BE2C (cell line): Measurements from ENCODE around the gene C19orf67.

Experiments
- DNase-seq: peaks from one replicate; pipeline ENCODE4 v3.0.0-alpha.2; 2020
- H3K27me3 ChIP-seq: fragments of 250-450 bp; sonication (Bioruptor Pico); 2 replicates; pipeline ENCODE4 v1.5.1; 2020; ENCODE audit warnings: mild to moderate bottlenecking
- H3K36me3 ChIP-seq: fragments of 250-450 bp; sonication (Bioruptor Pico); 2 replicates; pipeline ENCODE4 v1.5.1; 2020; ENCODE audit warnings: mild to moderate bottlenecking
- H3K4me1 ChIP-seq: fragments of 250-450 bp; sonication (Bioruptor Pico); 2 replicates; pipeline ENCODE4 v1.5.1; 2020
- H3K4me3 ChIP-seq: 2 replicates; pipeline ENCODE4 v1.5.1; 2011; ENCODE audit warnings: low read depth, low read length
- H3K9me3 ChIP-seq: fragments of 250-450 bp; sonication (Bioruptor Pico); 2 replicates; pipeline ENCODE4 v1.5.1; 2020
- CTCF ChIP-seq: IDR thresholded peaks from 2 replicates; pipeline ENCODE4 v1.5.1; 2012; ENCODE audit warnings: mild to moderate bottlenecking, low read depth, low read length

The C19orf67 gene

DNA sequence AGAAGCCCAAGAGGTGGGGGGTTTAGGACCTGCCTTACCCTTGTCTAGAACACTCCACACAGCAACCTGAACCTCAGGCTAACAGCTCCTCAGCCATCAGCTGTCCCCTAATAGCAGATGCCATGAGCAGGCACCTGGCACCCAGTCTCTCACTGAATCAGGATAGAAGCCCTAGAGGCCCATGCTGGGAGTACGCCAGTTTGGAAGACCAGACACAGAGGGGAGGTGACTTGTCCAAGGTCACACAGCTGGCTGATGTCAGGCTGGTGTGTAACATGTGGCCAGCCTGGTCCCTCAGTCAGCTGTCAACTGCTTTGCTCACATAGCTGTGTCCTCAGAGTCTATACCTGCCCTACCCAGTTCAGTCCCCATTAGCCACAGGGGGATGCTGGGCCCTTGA is 17.7 kb upstream of the C19orf67 start:
- Histone ChIP-seq H3K27me3 (no peaks in the 10 kb centered on the region), H3K4me1 (no peaks in the 10 kb centered on the region), H3K36me3 (peaks cover 14% of the 10 kb centered on the region), H3K9me3 (no peaks in the 10 kb centered on the region), H3K4me3 (no peak overlapping the region)
- no peak for DNase-seq
- no peak for TF ChIP-seq CTCF

GRCh38 chr19:14102756-14103155 is 17.2 kb upstream of the C19orf67 start:
- no peaks in the 10 kb centered on the region for H3K27me3 ChIP-seq
- no peak for TF ChIP-seq CTCF
- DNase-seq = no peak

GRCh38 chr19:14102102-14102696 is 16.6 kb upstream of the C19orf67 start:
- Histone ChIP-seq H3K36me3 (peaks cover 19% of the 10 kb centered on the region), H3K4me3 (no peak overlapping the region), H3K4me1 (no peaks in the 10 kb centered on the region), H3K27me3 (no peaks in the 10 kb centered on the region), H3K9me3 (no peaks in the 10 kb centered on the region)
- no peak for TF ChIP-seq CTCF
- DNase-seq = no peak

More at GRCh38 chr19:14102756-14103155, 17.2 kb upstream of the C19orf67 start:
- no peaks in the 10 kb centered on the region for H3K4me1 ChIP-seq
- H3K9me3 ChIP-seq = no peaks in the 10 kb centered on the region
- no peak overlapping the region for H3K4me3 ChIP-seq
- H3K36me3 ChIP-seq = peaks cover 14% of the 10 kb centered on the region

DNA sequence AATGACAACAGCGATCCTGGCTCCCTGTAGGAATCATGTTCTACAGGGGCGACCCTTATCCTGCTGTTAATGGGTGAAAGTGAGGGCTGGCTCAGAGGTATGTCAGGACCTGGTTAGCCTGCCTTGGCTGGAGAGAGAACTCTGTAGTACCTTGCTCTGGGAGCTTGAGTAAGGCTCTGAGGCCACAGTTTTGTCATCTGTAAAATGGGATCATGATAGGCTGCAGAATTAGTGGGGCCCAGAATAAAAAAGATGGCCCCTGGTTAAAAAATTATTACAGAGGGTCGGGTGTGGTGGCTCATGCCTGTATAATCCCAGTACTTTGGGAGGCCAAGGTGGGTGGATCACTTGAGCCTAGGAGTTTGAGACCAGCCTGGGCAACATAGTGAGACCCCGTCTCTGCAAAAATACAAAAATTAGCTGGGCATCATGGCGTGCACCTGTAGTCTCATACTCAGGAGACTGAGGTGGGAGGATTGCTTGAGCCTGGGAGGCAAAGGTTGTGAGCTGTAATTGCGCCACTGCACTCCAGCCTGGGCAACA is 15.5 kb upstream of the C19orf67 start:
- Histone ChIP-seq H3K4me3 (no peak overlapping the region), H3K9me3 (no peaks in the 10 kb centered on the region), H3K27me3 (no peaks in the 10 kb centered on the region), H3K36me3 (peaks cover 25% of the 10 kb centered on the region), H3K4me1 (no peaks in the 10 kb centered on the region)
- no peak for DNase-seq
- no peak for TF ChIP-seq CTCF

GRCh38 chr19:14097532-14098151 is 12.1 kb upstream of the C19orf67 start:
- Histone ChIP-seq H3K4me1 (no peaks in the 10 kb centered on the region), H3K36me3 (peaks cover 25% of the 10 kb centered on the region), H3K9me3 (peaks cover 6% of the 10 kb centered on the region), H3K4me3 (no peak overlapping the region), H3K27me3 (no peaks in the 10 kb centered on the region)
- DNase-seq = no peak
- TF ChIP-seq CTCF = peak; percentile 43

GRCh38 chr19:14096272-14096992 is 10.8 kb upstream of the C19orf67 start:
- Histone ChIP-seq H3K27me3 (no peaks in the 10 kb centered on the region), H3K4me3 (no peak overlapping the region), H3K4me1 (no peaks in the 10 kb centered on the region), H3K36me3 (peaks cover 22% of the 10 kb centered on the region), H3K9me3 (peaks cover 6% of the 10 kb centered on the region)
- peak; percentile 30; the same call in 1 of the 2 replicates for TF ChIP-seq CTCF
- no peak for DNase-seq
